Astrocyte of the spinal cord (primary cell): ENCODE data around the gene SNX19.
A peak's percentile ranks its signal among the peaks of the same experiment; 100 is the strongest.

Experiments
- DNase-seq: peaks from one replicate; pipeline ENCODE4 v3.0.0; 2011; ENCODE audit warnings: low read depth, low spot score
- H3K4me3 ChIP-seq: 2 replicates; pipeline ENCODE4 v1.5.1; 2011; ENCODE audit warnings: low read depth, mild to moderate bottlenecking, low read length, moderate library complexity
- in situ Hi-C: cut with HindIII; loops from 2 replicates; pipeline ENCODE4 v1.10.0; 2017; ENCODE audit warnings: low sequenced_read_pairs
- TF ChIP-seq, protein P1 (sequence below): IDR thresholded peaks from 2 replicates; pipeline ENCODE4 v1.5.1; 2012; ENCODE audit warnings: low read depth, mild to moderate bottlenecking, low read length, inconsistent platforms

SNX19 gene

DNA sequence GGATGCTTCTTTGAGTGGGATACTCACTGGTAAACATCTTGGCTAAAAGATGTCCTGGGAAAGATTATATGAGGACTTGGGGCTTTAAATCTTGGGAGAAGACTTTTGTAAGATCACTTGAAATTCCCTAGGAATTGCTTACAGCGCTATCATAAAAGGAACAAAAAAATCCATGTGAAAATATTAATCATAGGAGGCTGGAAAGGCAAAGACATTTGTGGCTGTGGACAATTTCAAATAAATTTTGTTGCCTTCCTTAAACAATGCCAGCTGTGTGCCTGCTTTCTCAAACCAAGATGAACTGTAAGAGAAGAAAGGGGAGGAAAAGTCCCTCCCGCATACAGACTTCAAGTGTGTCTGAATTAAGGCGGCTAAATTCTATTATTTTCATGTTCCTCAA lies 75.6 kb downstream of the SNX19 start:
- TF ChIP-seq, protein P1, sequence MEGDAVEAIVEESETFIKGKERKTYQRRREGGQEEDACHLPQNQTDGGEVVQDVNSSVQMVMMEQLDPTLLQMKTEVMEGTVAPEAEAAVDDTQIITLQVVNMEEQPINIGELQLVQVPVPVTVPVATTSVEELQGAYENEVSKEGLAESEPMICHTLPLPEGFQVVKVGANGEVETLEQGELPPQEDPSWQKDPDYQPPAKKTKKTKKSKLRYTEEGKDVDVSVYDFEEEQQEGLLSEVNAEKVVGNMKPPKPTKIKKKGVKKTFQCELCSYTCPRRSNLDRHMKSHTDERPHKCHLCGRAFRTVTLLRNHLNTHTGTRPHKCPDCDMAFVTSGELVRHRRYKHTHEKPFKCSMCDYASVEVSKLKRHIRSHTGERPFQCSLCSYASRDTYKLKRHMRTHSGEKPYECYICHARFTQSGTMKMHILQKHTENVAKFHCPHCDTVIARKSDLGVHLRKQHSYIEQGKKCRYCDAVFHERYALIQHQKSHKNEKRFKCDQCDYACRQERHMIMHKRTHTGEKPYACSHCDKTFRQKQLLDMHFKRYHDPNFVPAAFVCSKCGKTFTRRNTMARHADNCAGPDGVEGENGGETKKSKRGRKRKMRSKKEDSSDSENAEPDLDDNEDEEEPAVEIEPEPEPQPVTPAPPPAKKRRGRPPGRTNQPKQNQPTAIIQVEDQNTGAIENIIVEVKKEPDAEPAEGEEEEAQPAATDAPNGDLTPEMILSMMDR: no peak
- in situ Hi-C loops: no loop called here
- no peak for DNase-seq
- H3K4me3 ChIP-seq: no peak overlapping the region

DNA sequence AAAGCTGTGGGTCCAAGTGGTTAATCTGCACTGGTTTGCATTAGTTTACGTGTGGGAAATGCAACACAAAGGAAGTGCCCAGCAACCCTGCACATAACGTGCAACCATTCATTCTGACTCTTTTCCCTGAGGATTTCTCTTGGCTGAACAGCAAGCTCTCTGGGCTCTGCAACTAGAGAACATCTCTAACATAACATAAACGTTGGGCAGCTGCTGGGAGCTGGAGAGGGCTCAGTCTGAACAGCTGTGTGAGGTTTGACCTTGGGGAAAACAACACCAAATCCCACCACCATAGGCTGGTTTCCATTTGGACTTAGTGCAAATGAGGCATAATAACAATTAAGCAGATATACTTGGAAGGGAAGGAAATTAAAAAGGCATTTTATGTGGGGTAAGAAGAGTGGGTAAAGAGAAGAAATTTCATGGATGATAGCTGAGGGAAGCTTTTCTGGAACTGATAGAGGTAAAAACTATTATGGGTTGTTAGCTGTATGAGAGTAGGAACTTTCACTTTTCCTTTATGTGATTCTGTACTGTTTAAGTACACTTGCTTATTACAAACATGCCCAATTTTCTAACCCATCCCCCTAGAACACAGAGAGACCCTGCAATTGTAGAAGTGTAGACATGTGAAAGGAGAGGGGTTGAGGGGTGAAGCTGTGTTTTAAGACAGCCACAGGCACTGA lies 76.2 kb downstream of the SNX19 start:
- in situ Hi-C loops: no loop called here
- no peak overlapping the region for H3K4me3 ChIP-seq
- DNase-seq: peak; percentile 61
- TF ChIP-seq, protein P1: no peak

DNA sequence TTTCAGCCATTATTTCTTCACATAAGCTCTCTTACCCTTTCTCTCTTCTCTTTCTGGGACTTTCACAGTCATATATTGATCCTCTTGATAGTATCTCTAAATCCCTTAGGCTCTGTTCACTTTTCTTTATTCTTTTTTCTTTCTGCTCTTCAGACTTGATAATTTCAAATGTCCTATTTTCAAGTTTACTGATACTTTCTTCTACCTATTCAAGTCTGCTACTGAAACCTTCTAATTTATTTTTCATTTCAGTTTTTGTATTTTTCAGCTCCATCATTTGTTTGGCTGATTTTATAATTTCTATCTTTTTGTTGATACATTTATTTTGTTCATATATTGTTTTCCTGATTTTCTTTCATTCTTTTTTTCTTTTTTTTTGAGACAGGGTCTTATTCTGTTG lies 79.1 kb downstream of the SNX19 start:
- no peak overlapping the region for H3K4me3 ChIP-seq
- in situ Hi-C loops: no loop called here
- TF ChIP-seq, protein P1: no peak
- no peak for DNase-seq

DNA sequence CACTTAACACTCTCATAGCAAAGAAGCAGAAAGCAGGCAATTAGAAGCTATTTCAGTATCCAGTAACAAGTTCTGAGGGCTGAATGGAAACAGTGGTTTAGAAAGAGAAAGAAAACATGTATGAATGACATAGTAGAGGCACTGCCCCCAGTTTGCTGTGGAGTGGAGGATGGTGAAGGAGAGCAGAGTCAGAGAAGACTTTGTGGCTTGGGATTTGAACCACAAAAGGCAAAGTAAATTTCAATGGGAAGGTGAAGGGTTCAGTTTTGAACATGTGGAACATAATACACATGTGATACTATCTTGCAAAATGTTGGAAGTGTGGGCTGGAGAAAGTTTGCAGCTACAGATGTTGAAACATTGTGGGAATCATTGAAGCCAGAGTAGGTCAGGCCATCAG lies 81.4 kb downstream of the SNX19 start:
- TF ChIP-seq, protein P1: no peak
- in situ Hi-C loops: no loop called here

DNA sequence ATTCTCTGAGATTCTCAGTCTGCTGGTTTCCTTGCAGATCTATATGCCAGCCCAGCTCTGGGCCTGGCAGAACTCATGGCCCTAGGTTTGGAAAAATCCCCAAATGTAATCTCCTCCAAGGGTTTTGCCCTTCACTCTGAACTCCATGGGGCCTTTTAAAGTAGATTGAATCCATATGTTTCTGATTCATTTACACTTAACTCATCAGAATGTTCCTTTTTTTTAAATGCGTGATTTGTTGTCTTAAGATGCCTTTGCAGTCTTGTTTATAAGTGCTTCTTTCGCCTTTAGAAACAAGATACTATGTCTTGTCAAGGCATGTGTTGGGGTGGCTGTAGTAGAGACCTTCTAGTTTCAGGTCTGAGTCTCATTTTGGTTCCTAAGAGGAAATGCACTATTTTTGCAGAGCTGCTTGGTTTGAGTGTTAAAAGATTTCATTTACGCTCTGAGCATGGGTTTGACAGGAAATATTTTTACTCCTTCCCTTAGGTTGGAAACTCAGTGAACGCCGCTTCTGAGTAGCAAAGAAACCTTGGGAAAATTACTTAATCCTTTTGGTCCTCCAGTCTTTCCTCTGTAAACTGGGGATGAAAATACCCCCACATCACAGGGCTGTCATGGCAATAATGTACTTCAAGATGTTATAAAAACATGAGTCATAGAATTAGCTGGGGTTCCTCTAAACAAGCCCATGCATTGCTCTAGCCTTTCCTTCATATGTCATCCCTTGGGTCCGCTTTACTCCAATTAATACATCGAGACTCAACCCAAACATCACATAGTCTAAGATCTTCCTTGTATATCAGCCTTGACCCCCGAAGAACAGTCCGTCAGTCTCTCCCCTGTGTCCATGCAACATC lies 83.5 kb downstream of the SNX19 start:
- H3K4me3 ChIP-seq: no peak overlapping the region
- in situ Hi-C loops: no loop called here
- peak; percentile 51 for DNase-seq
- TF ChIP-seq, protein P1: no peak

More for the DNA sequence above, 81.4 kb downstream of the SNX19 start:
- H3K4me3 ChIP-seq: no peak overlapping the region
- no peak for DNase-seq

DNA sequence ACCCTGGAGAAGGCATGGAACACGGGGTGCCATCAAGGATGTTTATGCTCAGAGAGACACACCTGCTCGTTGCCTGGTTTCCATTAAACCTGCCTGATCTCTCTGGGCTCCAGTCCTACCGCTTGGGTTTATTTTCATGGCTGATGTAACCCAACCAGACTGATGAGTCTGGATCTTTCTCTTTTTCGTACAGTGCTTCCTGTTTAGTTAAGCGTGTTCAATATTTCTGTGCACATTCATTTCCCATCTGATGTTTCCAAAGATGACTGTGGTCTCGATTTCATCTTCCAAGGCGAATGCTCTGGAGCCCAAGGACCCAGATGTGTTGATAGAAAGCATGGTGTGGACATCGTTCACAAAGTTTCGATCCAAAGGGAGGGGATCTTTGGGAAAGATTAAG lies 84.3 kb downstream of the SNX19 start:
- in situ Hi-C loops: no loop called here
- TF ChIP-seq, protein P1: no peak
- no peak for DNase-seq
- no peak overlapping the region for H3K4me3 ChIP-seq
